Sigmoid colon (tissue), 7 donors: ENCODE measurements around the gene SH3BP1. TPM values are rescaled to one million over a fixed set of nuclear protein-coding genes. Genes with fewer than 3 reads are reported as not detected.

Source experiments
- DNase-seq: peaks from one replicate; pipeline ENCODE4 v3.0.0-alpha.2; 2019
- H3K27ac ChIP-seq, 4 donors: fragments of 200-600 bp; sonication (generic); one replicate each; pipeline ENCODE4 v1.5.1; 2016 to 2019; ENCODE audit warnings: mild to moderate bottlenecking in 1 of 4
- H3K27me3 ChIP-seq, 3 donors: fragments of 200-600 bp; sonication (generic); one replicate each; pipeline ENCODE4 v1.5.1; 2019; ENCODE audit warnings: mild to moderate bottlenecking in 1 of 3
- H3K36me3 ChIP-seq, 4 donors: fragments of 200-600 bp; sonication (generic); one replicate each; pipeline ENCODE4 v1.5.1; 2016 to 2019
- H3K4me1 ChIP-seq, 4 donors: fragments of 200-600 bp; sonication (generic); one replicate each; pipeline ENCODE4 v1.5.1; 2017 to 2019
- H3K4me3 ChIP-seq, 4 donors: fragments of 200-600 bp; sonication (generic); one replicate each; pipeline ENCODE4 v1.5.1; 2017 to 2019; ENCODE audit warnings: mild to moderate bottlenecking in 2 of 4, moderate library complexity in 1 of 4
- H3K9me3 ChIP-seq, 4 donors: fragments of 200-600 bp in 3 of 4; sonication (generic) in 3 of 4; one replicate each; pipeline versions ENCODE4 v1.5.1 to v1.6.1; 2013 to 2019
- EP300 ChIP-seq, 4 donors: sonication (generic); formaldehyde crosslinking; IDR thresholded peaks; one replicate each; pipeline ENCODE4 v1.6.1; 2017; ENCODE audit warnings: antibody characterized with exemption in 4 of 4
- POLR2A ChIP-seq, 2 donors: fragments of 450-650 bp; IDR thresholded peaks; one replicate each; pipeline ENCODE4 v1.6.1; 2016; ENCODE audit warnings: antibody characterized with exemption in 2 of 2, mild to moderate bottlenecking in 2 of 2, moderate library complexity in 2 of 2
- POLR2AphosphoS5 ChIP-seq, 4 donors: sonication (generic); formaldehyde crosslinking; IDR thresholded peaks; one replicate each; pipeline ENCODE4 v1.6.1; 2017; ENCODE audit warnings: antibody characterized with exemption in 4 of 4
- WGBS, 2 donors: extraction: QIAGEN DNeasy Blood & Tissue Kit; methylation state at CpG; one replicate each; pipeline ENCODE4 v1.1.7; 2013; 5-methylcytosine and 5-hydroxymethylcytosine counted together
- intact Hi-C: fragments of 100-400 bp; cut with DNase I; formaldehyde crosslinking; loops from one replicate; pipeline ENCODE4 v1.15.1; 2023
- polyA plus RNA-seq, 3 donors: library from polyadenylated mRNA; stranded (reverse); fragments of 200-250 nt; gene quantifications; one replicate each; pipeline ENCODE4 v1.2.3, GENCODE V29; 2013
- total RNA-seq, 4 donors: library from RNA; depleted of rRNA; stranded (reverse); fragments of >200 nt; gene quantifications; one replicate each; pipeline ENCODE4 v1.1.0, GENCODE V29; 2016
- TF ChIP-seq, protein P1 (sequence below), 4 experiments: fragments of 450-650 bp in 3 of 4; fragments of 200-600 bp in 1 of 4; IDR thresholded peaks; one replicate each; pipeline ENCODE4 v1.5.1; 2016 to 2019; ENCODE audit warnings: antibody characterized with exemption in 4 of 4, mild to moderate bottlenecking in 3 of 4, moderate library complexity in 2 of 4
- donor health status: healthy with polysubstance abuse.
- donor health status: Bipolar disorder and iron deficiency.
- donor health status: healthy.

SH3BP1 gene
- total and polyA plus RNA-seq, 7 donors, result 1.4 to 71.2 (median 6.9) TPM

- Histone ChIP-seq H3K36me3 (peaks cover 4 to 25% (median 13%) of the 10 kb centered on the region in 4 donors), H3K4me1 (peaks cover 0 to 19% (median 13%) of the 10 kb centered on the region in 4 donors), H3K27ac (peak within 1 kb of the TSS; percentile 8 to 65 (median 46)), H3K27me3 (no peaks in the 10 kb centered on the region), H3K4me3 (peak within 1 kb of the TSS in 3 of 4 donors; percentile 24 to 33 (median 28)), H3K9me3 (no peaks in the 10 kb centered on the region)
- DNase-seq, result peak; percentile 95
- TF ChIP-seq POLR2A (IDR thresholded peaks at IDR 0.05) (no peak), POLR2AphosphoS5 (IDR thresholded peaks at IDR 0.05) (peak in 3 of 4 donors; percentile 26 to 68 (median 29)), EP300 (IDR thresholded peaks at IDR 0.05) (no peak)
- TF ChIP-seq, protein P1, sequence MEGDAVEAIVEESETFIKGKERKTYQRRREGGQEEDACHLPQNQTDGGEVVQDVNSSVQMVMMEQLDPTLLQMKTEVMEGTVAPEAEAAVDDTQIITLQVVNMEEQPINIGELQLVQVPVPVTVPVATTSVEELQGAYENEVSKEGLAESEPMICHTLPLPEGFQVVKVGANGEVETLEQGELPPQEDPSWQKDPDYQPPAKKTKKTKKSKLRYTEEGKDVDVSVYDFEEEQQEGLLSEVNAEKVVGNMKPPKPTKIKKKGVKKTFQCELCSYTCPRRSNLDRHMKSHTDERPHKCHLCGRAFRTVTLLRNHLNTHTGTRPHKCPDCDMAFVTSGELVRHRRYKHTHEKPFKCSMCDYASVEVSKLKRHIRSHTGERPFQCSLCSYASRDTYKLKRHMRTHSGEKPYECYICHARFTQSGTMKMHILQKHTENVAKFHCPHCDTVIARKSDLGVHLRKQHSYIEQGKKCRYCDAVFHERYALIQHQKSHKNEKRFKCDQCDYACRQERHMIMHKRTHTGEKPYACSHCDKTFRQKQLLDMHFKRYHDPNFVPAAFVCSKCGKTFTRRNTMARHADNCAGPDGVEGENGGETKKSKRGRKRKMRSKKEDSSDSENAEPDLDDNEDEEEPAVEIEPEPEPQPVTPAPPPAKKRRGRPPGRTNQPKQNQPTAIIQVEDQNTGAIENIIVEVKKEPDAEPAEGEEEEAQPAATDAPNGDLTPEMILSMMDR (IDR thresholded peaks at IDR 0.05), result peak; percentile 37 to 57 (median 50)
- 12 to 13% methylated on average over 39 of the region's 39 CpGs for WGBS, 2 donors
- intact Hi-C loops, result no loop called here
Observed at GRCh38 chr22:37696657-37697537, 57.4 kb downstream of the SH3BP1 start, which contains the start of gene TRIOBP. Gene TRIOBP (plus strand): TSS chr22:37697048. CDS start chr22:37701366, 4,318 bp downstream.

GRCh38 chr22:37697538-37697835 is 58.0 kb downstream of the SH3BP1 start:
- H3K27ac ChIP-seq, result peak overlapping the region; percentile 8 to 65 (median 46)
- H3K4me1 ChIP-seq, result peaks cover 0 to 19% (median 13%) of the 10 kb centered on the region in 4 donors
- H3K27me3 ChIP-seq, result no peaks in the 10 kb centered on the region
- peaks cover 4 to 19% (median 10%) of the 10 kb centered on the region in 4 donors for H3K36me3 ChIP-seq
- TF ChIP-seq POLR2A (IDR thresholded peaks at IDR 0.05), result no peak
- TF ChIP-seq EP300 (IDR thresholded peaks at IDR 0.05), result no peak
- TF ChIP-seq, protein P1 (IDR thresholded peaks at IDR 0.05), result no peak
- no peak for TF ChIP-seq POLR2AphosphoS5 (IDR thresholded peaks at IDR 0.05)
- no peak overlapping the region for H3K4me3 ChIP-seq
- no peak for DNase-seq
- intact Hi-C loops, result no loop called here
- 53 to 56% methylated on average over 3 of the region's 3 CpGs for WGBS, 2 donors
- no peaks in the 10 kb centered on the region for H3K9me3 ChIP-seq

DNA sequence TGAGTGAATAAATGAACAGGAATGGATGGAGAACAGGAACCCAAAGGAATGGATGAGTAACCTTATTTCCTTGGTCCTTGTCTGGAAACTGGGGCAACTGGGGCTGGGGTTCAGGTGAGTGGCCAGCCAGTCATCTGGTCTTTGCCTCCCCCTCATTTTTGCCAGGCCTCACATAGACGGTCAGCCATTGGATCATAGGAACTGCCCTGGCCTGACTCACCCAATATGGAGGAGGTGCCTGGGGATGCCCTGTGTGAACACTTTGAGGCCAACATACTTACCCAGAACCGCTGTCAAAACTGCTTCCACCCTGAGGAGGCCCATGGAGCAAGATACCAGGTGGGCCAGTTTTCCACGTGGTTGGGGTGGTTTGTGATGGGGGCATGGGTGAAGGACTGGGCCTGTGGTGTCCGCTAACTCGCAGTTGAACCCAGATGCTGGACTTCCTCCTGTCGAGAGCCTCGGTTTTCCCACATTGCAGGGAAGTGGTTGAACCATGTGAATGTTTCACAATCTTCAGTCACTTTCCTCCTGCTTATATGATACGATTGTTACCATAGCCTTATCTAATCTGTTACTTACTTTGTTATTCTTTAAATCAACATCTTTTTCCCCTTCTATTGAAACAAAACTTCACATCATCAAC is 61.8 kb downstream of the SH3BP1 start:
- H3K4me3 ChIP-seq, result no peak overlapping the region
- no peak for DNase-seq
- no peaks in the 10 kb centered on the region for H3K36me3 ChIP-seq
- intact Hi-C loops, result no loop called here
- peaks cover 0 to 11% (median 9%) of the 10 kb centered on the region in 4 donors for H3K4me1 ChIP-seq
- WGBS, 2 donors, result 61 to 63% methylated on average over 8 of the region's 8 CpGs
- H3K27me3 ChIP-seq, result no peaks in the 10 kb centered on the region
- no peaks in the 10 kb centered on the region for H3K9me3 ChIP-seq
- no peak overlapping the region for H3K27ac ChIP-seq
- TF ChIP-seq POLR2AphosphoS5 (IDR thresholded peaks at IDR 0.05), result no peak
- no peak for TF ChIP-seq POLR2A (IDR thresholded peaks at IDR 0.05)
- TF ChIP-seq, protein P1 (IDR thresholded peaks at IDR 0.05), result no peak
- no peak for TF ChIP-seq EP300 (IDR thresholded peaks at IDR 0.05)

GRCh38 chr22:37703906-37704305 is 64.4 kb downstream of the SH3BP1 start:
- no peak for DNase-seq
- TF ChIP-seq POLR2AphosphoS5 (IDR thresholded peaks at IDR 0.05), result no peak
- no peak for TF ChIP-seq EP300 (IDR thresholded peaks at IDR 0.05)
- TF ChIP-seq POLR2A (IDR thresholded peaks at IDR 0.05), result no peak
- TF ChIP-seq, protein P1 (IDR thresholded peaks at IDR 0.05), result no peak
- H3K36me3 ChIP-seq, result no peaks in the 10 kb centered on the region
- intact Hi-C loops, result no loop called here
- no peaks in the 10 kb centered on the region for H3K4me1 ChIP-seq
- no peak overlapping the region for H3K27ac ChIP-seq
- no peaks in the 10 kb centered on the region for H3K9me3 ChIP-seq
- H3K4me3 ChIP-seq, result no peak overlapping the region
- WGBS, 2 donors, result 82 to 90% methylated on average over 7 of the region's 7 CpGs
- no peaks in the 10 kb centered on the region for H3K27me3 ChIP-seq
